GM12865 (cell line): ENCODE measurements around the gene S100A16.
"Not testable (repeated sequence)": the region's sequence is repeated elsewhere in the genome, so short reads cannot be mapped to it uniquely, and the experiment has no call there.

Experiments used
- DNase-seq: peaks from one replicate; pipeline ENCODE4 v3.0.0; 2010; ENCODE audit warnings: low read depth
- H3K4me3 ChIP-seq: 2 replicates; pipeline ENCODE4 v1.5.1; 2011; ENCODE audit warnings: mild to moderate bottlenecking, low read depth, low read length, control low read depth
- TF ChIP-seq, protein P1 (sequence below): IDR thresholded peaks from 2 replicates; pipeline ENCODE4 v1.5.1; 2011; ENCODE audit warnings: low read length, control low read depth, low read depth, inconsistent platforms; ENCODE audit not compliant: insufficient read depth; ENCODE audit errors: missing control alignments

The S100A16 gene

DNA sequence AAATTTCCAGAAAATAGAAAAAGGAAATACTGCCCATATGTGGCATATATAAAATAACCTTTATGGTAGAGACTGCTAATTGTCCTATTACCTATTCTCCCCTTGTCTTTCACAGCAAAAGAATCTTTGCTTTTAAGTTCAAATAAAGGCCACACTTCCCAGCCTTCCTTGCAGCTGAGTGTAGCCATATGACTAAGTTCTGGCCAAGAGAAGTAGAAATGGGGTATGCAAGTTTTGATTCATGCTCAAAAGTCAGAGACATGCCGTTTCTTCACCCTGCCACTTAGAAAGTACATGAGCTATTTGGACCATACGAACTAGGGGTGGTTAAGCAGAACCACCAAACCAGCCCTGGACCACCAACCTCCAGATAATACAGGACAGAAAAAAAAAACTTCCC lies 29.0 kb downstream of the S100A16 start:
- H3K4me3 ChIP-seq: no peak overlapping the region
- TF ChIP-seq, protein P1, sequence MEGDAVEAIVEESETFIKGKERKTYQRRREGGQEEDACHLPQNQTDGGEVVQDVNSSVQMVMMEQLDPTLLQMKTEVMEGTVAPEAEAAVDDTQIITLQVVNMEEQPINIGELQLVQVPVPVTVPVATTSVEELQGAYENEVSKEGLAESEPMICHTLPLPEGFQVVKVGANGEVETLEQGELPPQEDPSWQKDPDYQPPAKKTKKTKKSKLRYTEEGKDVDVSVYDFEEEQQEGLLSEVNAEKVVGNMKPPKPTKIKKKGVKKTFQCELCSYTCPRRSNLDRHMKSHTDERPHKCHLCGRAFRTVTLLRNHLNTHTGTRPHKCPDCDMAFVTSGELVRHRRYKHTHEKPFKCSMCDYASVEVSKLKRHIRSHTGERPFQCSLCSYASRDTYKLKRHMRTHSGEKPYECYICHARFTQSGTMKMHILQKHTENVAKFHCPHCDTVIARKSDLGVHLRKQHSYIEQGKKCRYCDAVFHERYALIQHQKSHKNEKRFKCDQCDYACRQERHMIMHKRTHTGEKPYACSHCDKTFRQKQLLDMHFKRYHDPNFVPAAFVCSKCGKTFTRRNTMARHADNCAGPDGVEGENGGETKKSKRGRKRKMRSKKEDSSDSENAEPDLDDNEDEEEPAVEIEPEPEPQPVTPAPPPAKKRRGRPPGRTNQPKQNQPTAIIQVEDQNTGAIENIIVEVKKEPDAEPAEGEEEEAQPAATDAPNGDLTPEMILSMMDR: no peak
- no peak for DNase-seq

DNA sequence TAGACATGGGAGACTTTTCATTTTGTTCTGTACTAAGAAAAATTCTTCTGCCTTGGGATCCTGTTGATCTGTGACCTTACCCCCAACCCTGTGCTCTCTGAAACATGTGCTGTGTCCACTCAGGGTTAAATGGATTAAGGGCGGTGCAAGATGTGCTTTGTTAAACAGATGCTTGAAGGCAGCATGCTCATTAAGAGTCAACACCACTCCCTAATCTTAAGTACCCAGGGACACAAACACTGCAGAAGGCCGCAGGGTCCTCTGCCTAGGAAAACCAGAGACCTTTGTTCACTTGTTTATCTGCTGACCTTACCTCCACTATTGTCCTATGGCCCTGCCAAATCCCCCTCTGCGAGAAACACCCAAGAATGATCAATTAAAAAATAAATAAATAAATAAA lies 29.4 kb downstream of the S100A16 start:
- H3K4me3 ChIP-seq, DNase-seq: not testable (repeated sequence)

DNA sequence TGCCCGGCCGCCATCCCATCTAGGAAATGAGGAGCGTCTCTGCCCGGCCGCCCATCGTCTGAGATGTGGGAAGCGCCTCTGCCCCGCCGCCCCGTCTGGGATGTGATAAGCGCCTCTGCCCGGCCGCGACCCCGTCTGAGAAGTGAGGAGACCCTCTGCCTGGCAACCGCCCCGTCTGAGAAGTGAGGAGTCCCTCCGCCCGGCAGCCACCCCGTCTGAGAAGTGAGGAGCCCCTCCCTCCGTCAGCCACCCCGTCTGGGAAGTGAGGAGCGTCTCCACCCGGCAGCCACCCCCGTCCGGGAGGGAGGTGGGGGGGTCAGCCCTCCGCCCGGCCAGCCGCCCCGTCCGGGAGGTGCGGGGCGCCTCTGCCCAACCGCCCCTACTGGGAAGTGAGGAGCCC lies 30.1 kb downstream of the S100A16 start:
- not testable (repeated sequence) for DNase-seq, H3K4me3 ChIP-seq

DNA sequence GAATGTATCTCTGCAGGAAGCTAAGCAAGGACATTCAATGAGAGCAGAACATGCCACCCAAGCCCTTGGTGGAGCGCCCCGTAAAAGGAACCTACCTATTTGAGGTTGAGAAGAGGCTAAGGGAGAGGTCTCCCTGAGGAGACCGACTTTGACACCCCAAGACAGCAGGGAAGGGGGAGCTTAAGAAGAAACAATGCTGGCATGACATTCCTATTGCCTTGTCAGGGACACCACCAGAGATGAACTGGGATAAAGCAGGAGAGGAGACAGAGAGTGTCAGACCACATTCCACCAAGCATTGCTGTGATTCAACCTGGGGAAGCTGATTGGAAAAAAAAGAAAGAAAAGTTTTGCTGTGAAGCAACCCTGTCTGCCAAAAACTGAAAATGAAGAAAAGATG lies 34.0 kb downstream of the S100A16 start:
- TF ChIP-seq, protein P1: no peak
- H3K4me3 ChIP-seq: no peak overlapping the region
- DNase-seq: no peak

DNA sequence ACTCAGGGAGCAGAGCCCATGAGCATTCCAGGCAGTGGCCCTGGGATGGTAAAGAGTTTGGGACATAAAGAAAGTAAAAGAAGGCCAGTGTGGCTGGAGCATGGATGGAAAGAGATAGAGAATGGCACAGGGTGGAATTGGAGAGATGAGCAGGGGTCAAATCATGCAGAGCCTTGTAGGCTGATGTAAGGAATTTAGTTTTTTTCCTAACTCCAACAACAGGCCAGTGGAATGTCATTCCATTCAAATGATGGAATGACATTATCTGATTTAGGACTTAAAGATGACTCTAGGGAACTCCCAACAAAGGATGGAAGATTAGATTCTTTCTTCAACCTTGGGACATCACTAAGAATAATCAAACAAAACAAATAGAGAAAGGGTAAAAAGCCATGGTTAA lies 34.4 kb downstream of the S100A16 start:
- H3K4me3 ChIP-seq: no peak overlapping the region
- no peak for DNase-seq
- TF ChIP-seq, protein P1: no peak

DNA sequence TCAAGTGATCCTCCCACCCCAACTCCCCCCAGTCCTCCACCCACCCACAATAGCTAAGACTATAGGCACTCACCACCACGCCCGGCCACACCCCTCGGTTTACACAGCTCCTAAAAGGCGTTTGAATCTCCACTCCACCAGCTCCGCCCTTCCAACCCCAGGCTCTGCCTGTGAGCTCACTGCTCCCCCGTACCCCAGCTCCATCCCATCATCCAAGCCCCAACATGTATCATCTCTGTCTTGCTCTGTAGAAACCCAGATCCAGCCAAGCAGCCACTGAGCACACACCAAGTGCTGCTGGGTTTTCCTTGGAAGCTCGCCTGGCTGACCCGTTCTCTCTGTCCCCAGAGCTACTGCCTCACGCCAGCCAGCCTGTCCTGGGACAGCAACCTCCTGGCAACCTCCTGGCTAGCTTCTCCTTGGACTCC lies 35.3 kb downstream of the S100A16 start:
- TF ChIP-seq, protein P1: no peak

DNA sequence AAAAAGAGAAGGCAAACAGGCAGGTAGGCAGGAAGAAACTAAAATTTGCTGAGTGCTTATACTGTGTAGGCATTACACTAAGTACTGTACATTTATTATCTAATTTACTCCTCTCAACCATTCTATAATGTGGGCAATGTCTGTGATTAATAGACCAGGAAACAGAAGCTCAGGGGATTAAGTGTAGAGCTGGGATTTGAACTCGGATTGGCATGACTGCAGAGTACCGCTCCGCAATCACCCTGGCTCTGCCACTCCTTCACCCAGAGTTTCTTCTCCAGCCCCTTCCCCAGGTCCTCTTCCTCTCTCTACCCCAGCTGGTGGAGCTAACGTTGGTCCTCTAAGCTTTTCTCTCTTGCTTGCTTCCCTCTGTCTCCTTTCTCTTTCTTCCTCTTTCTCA lies 35.8 kb downstream of the S100A16 start:
- TF ChIP-seq, protein P1: no peak
- no peak for DNase-seq
- no peak overlapping the region for H3K4me3 ChIP-seq

More for the DNA sequence above, 35.3 kb downstream of the S100A16 start:
- no peak overlapping the region for H3K4me3 ChIP-seq
- DNase-seq: no peak

DNA sequence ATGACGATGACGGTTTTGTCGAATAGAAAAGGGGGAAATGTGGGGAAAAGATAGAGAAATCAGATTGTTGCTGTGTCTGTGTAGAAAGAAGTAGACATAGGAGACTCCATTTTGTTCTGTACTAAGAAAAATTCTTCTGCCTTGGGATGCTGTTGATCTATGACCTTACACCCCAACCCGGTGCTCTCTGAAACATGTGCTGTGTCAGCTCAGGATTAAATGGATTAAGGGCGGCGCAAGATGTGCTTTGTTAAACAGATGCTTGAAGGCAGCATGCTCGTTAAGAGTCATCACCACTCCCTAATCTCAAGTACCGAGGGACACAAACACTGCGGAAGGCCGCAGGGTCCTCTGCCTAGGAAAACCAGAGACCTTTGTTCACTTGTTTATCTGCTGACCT lies 37.4 kb downstream of the S100A16 start:
- not testable (repeated sequence) for DNase-seq, H3K4me3 ChIP-seq

DNA sequence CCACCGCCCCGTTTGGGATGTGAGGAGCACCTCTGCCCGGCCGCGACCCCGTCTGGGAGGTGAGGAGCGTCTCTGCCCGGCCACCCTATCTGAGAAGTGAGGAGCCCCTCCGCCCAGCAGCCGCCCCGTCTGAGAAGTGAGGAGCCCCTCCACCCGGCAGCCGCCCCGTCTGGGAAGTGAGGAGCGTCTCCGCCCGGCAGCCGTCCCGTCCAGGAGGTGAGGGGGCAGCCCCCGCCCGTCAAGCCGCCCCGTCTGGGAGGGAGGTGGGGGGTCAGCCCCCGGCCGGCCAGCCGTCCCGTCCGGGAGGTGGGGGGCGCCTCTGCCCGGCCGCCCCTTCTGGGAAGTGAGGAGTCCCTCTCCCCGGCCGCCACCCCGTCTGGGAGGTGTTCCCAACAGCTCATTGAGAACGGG lies 37.9 kb downstream of the S100A16 start:
- not testable (repeated sequence) for DNase-seq, H3K4me3 ChIP-seq
